EH (cell line): Measurements from ENCODE around the gene ZCCHC3.

Experiments used
- DNase-seq: peaks from one replicate; pipeline ENCODE4 v3.0.0-alpha.2; 2015; ENCODE audit warnings: low read depth

The ZCCHC3 gene

GRCh38 chr20:346640-347316 lies 49.4 kb downstream of the ZCCHC3 start, which contains the start of gene NRSN2:
NRSN2 (plus strand) TSS chr20:347111; CDS start chr20:349644, 2,533 bp downstream.
- peak; percentile 77 for DNase-seq

GRCh38 chr20:347317-347639 lies 49.9 kb downstream of the ZCCHC3 start:
- no peak for DNase-seq

GRCh38 chr20:347640-348484 lies 50.5 kb downstream of the ZCCHC3 start:
- DNase-seq: peak; percentile 96

DNA sequence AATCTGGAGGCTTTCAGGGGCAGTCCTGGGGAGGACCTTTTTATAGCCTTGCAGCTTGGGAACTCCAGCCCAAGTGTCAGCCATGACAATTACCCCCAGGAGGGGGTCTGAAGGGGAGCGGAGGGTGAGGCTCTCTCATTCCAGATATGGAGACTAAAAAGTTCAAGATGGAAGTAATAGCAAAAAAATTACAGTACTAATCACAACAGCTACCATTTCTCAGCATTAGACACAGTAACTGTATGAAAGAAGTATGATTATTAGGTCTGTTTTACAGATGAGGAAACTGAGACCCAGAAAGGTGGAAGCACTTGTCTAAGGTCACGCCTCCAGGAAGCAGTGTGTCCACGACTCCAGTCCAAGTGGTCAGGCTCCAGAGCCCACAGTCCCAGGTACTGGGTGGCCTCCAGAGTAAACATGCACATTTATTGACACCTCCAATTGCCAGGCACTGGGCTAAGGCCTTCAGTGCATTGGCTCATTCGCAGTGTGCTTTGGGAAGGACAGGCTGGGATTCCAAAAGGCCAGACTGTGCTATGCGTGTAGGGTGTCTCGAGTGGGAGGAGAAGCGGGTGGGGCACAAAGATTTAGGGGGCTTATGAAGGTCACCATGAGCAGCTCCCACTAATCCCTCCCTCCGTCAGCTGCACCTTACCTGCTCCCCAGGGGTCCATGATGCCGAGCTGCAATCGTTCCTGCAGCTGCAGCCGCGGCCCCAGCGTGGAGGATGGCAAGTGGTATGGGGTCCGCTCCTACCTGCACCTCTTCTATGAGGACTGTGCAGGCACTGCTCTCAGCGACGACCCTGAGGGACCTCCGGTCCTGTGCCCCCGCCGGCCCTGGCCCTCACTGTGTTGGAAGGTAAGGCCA lies 51.8 kb downstream of the ZCCHC3 start:
- no peak for DNase-seq
